Measurements from ENCODE around the gene MAU2. TPM values are rescaled to one million over a fixed set of nuclear protein-coding genes. Genes with fewer than 3 reads are reported as not detected.

MAU2 gene
- total RNA-seq, 1 experiment from 2014 or later = 48.4 TPM

GRCh38 chr19:19308373-19308772 is 12.3 kb upstream of the MAU2 start:
- no peak overlapping the region for H4K8ac ChIP-seq (replicated peaks; ENCODE audit: insufficient read length, low read depth, low read length)
- H3K23ac ChIP-seq (ENCODE audit: insufficient read length, low read depth, low read length) = no peak overlapping the region
- no peaks in the 10 kb centered on the region for H3K4me1 Mint-ChIP-seq
- no peak overlapping the region for H3K18ac ChIP-seq (ENCODE audit: insufficient read length, low read depth, low read length)
- H2BK15ac ChIP-seq (ENCODE audit: low read depth, low read length) = no peak overlapping the region
- H2BK12ac ChIP-seq (ENCODE audit: insufficient read length, low read depth, low read length) = no peak overlapping the region
- no CpG with 5 or more reads among the region's 10 CpGs for WGBS (ENCODE audit: extremely low coverage, insufficient read length, low lambda C conversion rate)
- no peak overlapping the region for H2AK5ac ChIP-seq (ENCODE audit: insufficient read length, low read length)
- no peaks in the 10 kb centered on the region for H3K23me2 ChIP-seq (ENCODE audit: insufficient read length, low read depth, low read length, poor library complexity, severe bottlenecking)
- TF ChIP-seq CTCF (conservative IDR thresholded peaks at IDR 0.05) = no peak
- no peak overlapping the region for H3T11ph ChIP-seq (ENCODE audit: low read length)
- no peaks in the 10 kb centered on the region for H3K27me3 Mint-ChIP-seq (ENCODE audit: low read depth)
- no peak overlapping the region for H4K91ac ChIP-seq (ENCODE audit: insufficient read length, low read depth, low read length)
- H3K56ac ChIP-seq (ENCODE audit: insufficient read length, low read depth, low read length) = no peak overlapping the region
- no peaks in the 10 kb centered on the region for H3K9me3 ChIP-seq (ENCODE audit: control insufficient read depth, low read depth, low read length)
- H2BK5ac ChIP-seq (ENCODE audit: insufficient read length, low read length) = no peak overlapping the region
- H3K27ac Mint-ChIP-seq = no peak overlapping the region
- H4K5ac ChIP-seq (ENCODE audit: insufficient read length, low read depth, low read length) = no peak overlapping the region
- H3K27me3 ChIP-seq (ENCODE audit: insufficient read depth, low read length) = no peaks in the 10 kb centered on the region
- no peak overlapping the region for H2BK20ac ChIP-seq (ENCODE audit: low read depth, low read length, poor library complexity, severe bottlenecking)
- H3K79me2 ChIP-seq (ENCODE audit: insufficient read depth, low read length) = peaks cover 2% of the 10 kb centered on the region; the same call in 1 of the 2 replicates
- H2AFZ ChIP-seq (ENCODE audit: low read length) = no peak overlapping the region
- H3K9ac ChIP-seq (ENCODE audit: extremely low read depth, insufficient read length, low read length) = no peak overlapping the region
- H3K14ac ChIP-seq (ENCODE audit: insufficient read depth, low read length) = no peak overlapping the region
- no peak overlapping the region for H3K4ac ChIP-seq (ENCODE audit: low read depth, low read length)
- peaks cover 14 to 69% (median 57%) of the 10 kb centered on the region in 3 experiments; a peak in 6 of 7 replicates for H3K36me3 Mint-ChIP-seq (ENCODE audit: insufficient read depth in 1 of 3, low read depth in 3 of 3)
- H3K4me3 Mint-ChIP-seq = no peak overlapping the region
- no peaks in the 10 kb centered on the region for H3K4me1 ChIP-seq (ENCODE audit: insufficient read depth, low read length)
- no peak for DNase-seq
- no peak overlapping the region for H3K27ac ChIP-seq (ENCODE audit: insufficient read length, low read depth, low read length)
- no peak overlapping the region for H3K4me2 ChIP-seq (ENCODE audit: insufficient read depth, insufficient read length, low read length)
- H3K79me1 ChIP-seq (ENCODE audit: insufficient read depth, low read depth, low read length, poor library complexity, severe bottlenecking) = no peaks in the 10 kb centered on the region
- H3K9me3 Mint-ChIP-seq = no peaks in the 10 kb centered on the region
- no peak overlapping the region for H2BK120ac ChIP-seq (ENCODE audit: low read depth, low read length, poor library complexity, severe bottlenecking)
- H4K20me1 ChIP-seq (ENCODE audit: control insufficient read depth, insufficient read depth, insufficient read length) = no peaks in the 10 kb centered on the region

All from H9 (cell line).